NCI-H2196 (cell line): ENCODE measurements around the gene ZNF429.
"Not testable (repeated sequence)": the region's sequence is repeated elsewhere in the genome, so short reads cannot be mapped to it uniquely, and the experiment has no call there.

ENCODE experiments used
- DNase-seq: peaks from one replicate; lab custom pipeline; 2025; ENCODE audit not compliant: unreplicated experiment; lab: John Stamatoyannopoulos, UW

Gene ZNF429

GRCh38 chr19:21512609-21513008 lies 7.2 kb downstream of the ZNF429 start:
- DNase-seq, result not testable (repeated sequence)

DNA sequence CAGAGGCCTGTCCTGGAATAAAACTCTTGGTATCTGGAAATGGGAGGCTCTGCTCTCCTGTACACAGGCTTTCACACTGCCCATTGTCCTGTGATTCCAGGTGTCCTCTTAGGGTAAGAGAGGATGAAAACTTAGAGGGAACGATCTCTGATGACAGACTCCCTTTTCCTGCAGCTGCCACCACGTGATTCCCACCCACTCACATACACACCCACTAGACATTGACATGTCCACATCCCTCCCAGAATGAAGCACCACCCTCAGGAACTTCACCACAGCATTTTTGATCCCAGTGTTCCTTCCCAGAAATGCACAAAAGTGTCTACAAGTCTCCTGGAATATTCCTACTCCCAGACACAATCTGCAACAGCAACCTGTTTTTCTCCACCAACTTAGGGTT lies 8.2 kb downstream of the ZNF429 start:
- DNase-seq, result no peak

DNA sequence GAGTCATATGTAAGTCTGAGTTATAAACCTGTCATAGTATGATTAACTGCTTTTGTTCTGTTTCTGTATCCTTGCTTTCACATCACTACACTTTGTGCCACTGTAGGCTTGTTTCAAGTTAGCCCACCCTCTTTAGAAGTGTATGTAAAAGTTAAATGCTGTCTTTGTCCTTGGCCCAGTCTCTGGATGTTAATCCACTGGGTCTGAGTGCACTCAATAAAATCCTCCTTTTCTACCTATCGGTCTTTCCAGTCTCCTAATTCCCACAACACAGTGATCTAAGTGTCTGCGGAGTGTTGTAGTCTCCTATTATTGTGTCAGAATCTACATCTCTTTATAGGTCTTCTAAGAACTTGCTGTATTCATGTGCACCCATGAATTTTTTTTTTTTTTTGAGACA lies 14.1 kb downstream of the ZNF429 start:
- no peak for DNase-seq

GRCh38 chr19:21532904-21533303 lies 27.5 kb downstream of the ZNF429 start:
- no peak for DNase-seq

DNA sequence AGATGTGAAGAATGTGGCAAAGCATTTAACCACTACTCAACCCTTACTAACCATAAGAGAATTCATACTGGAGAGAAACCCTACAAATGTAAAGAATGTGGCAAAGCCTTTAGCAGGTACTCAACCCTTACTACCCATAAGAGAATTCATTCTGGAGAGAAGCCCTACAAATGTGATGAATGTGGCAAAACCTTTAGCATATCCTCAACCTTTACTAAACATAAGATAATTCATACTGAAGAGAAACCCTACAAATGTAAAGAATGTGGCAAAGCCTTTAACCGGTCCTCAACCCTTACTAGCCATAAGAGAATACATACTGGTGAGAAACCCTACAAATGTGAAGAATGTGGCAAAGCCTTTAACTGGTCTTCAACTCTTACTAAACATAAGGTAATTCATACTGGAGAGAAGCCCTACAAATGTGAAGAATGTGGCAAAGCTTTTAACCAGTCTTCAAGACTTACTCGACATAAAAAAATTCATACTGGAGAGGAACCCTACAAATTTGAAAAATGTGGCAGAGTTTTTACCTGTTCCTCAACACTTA lies 31.4 kb downstream of the ZNF429 start:
- DNase-seq, result not testable (repeated sequence)

- DNase-seq, result no peak
Observed at GRCh38 chr19:21559444-21559843, 54.0 kb downstream of the ZNF429 start.

- DNase-seq, result no peak
Observed at GRCh38 chr19:21564406-21564805, 59.0 kb downstream of the ZNF429 start.

- no peak for DNase-seq
Observed at GRCh38 chr19:21566073-21566472, 60.7 kb downstream of the ZNF429 start.

- not testable (repeated sequence) for DNase-seq
Observed at GRCh38 chr19:21567806-21568205, 62.4 kb downstream of the ZNF429 start.

DNA sequence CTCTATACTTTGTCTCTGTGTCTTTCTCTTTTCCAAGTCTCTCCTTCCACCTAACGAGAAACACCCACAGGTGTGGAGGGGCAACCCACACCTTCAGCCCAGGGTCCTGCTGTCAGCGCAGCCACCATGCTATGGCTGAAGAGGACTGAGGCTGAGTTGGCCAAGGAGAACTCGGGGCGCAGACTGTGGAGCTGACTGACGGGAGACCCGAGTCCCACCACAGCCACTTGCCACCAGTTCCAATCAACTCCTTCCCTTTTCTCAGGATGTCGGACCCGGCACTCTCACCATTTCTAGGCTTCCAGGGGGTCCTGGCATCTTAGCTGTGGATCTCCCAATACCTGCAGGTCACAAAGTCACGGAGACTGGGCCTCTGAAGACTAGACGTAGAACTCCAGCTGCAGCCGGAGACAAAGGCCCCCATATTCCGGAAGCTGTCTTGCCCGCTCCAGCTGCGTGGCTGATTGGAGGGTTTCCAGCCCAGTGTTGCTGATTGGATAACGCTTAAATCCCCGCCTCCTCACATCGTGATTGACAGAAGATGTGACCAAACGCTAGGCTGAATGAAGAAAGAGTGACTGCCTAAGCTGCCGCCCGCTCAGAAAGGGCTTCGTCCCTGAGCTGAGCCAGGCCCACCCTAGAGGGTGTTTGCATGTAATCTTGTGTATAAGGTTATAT lies 63.6 kb downstream of the ZNF429 start:
- DNase-seq, result peak; percentile 82

DNA sequence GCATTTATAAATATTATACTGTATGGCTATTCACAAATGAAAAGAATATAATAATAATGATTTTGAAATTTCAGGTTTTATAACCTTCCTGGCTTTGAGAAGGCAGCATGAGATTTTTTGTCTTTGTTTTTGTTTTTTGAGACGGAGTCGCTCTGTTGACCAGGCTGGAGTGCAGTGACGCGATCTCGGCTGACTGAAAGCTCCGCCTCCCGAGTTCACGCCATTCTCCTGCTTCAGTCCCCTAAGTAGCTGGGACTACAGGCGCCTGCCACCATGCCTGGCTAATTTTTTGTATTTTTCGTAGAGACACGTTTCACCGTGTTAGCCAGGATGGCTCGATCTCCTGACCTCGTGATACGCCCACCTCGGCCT lies 64.1 kb downstream of the ZNF429 start:
- DNase-seq, result no peak

DNA sequence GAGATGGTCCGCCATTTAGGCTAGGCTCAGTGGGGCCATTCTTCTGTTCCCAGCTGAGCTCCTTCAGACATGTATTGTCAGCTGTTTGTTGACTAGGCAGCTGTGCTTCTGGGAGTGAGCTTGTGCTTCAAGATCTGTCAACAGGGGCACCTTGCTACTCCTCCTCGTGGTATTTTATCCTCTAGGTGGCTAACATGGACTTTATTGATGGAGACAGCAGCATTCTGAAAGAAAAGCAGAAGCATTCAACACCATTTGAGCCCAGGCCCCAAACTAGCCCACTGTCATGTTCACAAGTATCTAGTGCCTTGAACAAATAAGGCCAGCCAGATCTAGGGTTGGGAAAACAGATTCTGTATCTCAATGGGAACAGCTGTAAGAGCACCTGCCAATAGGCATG lies 65.9 kb downstream of the ZNF429 start:
- no peak for DNase-seq

DNA sequence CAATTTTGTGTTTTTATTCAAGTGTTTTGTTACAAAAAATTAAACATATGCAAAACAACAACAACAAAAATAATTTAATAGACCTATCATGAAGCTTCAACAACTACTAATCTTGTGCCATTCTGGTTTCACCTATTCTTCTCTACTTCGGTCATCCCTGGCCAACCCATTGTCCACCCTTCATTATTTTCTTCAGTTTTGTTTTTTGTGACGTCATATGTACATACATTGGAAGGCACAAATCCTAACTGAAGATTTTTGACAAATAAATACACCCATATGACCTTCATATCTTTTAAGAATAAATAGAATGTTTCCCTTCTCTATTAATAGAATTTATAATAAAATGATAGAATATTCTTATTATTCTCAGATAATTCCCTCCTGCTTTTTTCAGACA lies 69.2 kb downstream of the ZNF429 start:
- no peak for DNase-seq

DNA sequence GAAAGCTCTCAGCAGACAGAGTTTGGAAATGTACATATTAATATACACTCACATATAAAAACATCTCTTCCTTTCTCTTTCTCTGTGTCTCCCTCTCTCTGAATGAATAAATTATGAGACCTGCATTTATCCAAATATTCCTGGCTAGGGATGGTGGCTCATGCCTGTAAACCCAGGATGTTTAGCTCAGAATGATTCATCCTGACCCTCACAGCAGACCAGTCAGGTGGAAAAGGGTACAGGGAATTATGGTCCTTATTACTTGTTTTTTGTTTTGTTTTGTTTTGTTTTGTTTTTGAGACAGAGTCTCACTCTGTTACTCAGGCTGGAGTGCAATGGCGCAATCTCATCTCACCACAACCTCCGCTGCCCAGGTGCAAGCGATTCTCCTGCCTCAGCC lies 71.1 kb downstream of the ZNF429 start:
- DNase-seq, result no peak

GRCh38 chr19:21580101-21580500 lies 74.7 kb downstream of the ZNF429 start:
- DNase-seq, result no peak

GRCh38 chr19:21580818-21581217 lies 75.4 kb downstream of the ZNF429 start:
- DNase-seq, result no peak

DNA sequence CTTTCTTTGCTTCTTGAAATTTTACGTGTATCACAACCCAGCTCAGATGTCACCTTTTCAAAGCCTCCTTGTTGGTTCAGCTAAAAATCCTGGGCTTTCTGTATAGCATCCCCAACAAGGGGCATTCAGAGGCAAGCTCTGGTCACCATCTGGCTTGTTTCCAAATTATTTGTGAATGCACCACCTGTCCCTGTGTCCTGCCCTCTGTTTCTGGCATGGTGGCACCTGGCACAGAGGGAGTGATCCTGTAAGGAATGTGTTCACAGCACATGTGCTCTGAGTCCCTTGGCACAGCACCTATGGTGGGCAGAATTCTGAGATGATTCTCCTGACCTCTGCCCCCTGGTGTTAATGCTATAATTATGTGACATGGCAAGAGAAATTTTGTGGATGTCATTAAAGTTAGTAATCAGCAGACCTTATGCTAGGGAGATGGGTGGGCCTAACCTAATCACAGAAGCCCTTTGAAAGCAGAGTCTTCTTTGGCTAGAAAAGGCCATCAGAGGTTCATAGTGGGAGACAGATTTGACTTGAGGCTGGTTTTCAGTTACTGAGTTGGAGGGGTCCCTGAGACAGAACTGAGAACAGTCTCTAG lies 76.3 kb downstream of the ZNF429 start:
- DNase-seq, result no peak

DNA sequence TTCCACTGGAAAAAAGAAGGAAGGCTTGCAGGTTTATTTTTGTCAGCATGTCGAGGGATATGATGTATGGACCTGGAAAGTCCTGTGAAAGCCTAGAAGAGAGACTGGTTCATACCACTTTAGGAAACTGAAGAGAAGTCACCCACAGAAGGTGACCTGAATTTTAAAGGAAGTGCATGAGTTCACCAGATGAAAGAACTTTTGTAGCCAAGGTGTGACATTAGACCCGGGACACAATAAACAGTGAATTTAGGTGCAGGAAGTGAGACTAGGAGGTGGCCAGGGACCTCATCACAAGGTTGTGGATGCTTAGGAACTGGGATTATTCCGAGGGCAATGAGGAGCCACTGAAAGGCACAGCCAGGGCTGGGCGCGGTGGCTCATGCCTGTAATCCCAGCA lies 79.1 kb downstream of the ZNF429 start:
- no peak for DNase-seq

DNA sequence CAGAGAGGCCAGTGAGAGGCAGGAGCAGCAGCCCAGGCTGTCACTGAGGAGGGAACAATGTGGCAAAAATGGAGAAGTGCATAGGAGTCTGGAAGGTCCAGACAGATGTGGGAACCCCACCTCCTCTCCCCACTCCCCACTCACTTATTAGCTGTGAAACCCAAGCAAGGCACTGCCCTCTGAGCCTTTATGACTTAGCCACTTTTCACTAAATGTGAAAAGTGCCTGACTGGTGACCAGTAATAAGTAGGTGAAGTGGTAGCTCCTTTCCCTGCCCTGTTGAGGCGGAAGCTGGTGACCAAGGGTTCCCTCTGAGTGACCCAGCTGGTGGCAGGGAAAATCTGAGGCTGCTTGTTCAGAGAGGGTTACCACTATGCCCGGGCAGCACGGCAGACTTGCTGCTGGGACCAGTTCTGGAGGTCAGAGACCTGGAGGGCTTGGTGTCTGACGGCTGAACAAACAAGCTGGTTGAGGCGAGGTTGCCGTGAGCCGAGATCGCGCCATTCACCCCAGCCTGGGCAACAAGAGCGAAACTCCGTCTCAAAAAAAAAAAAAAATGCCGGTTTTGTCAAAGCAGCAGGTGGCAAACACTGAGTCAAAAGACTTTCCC lies 80.0 kb downstream of the ZNF429 start:
- no peak for DNase-seq

DNA sequence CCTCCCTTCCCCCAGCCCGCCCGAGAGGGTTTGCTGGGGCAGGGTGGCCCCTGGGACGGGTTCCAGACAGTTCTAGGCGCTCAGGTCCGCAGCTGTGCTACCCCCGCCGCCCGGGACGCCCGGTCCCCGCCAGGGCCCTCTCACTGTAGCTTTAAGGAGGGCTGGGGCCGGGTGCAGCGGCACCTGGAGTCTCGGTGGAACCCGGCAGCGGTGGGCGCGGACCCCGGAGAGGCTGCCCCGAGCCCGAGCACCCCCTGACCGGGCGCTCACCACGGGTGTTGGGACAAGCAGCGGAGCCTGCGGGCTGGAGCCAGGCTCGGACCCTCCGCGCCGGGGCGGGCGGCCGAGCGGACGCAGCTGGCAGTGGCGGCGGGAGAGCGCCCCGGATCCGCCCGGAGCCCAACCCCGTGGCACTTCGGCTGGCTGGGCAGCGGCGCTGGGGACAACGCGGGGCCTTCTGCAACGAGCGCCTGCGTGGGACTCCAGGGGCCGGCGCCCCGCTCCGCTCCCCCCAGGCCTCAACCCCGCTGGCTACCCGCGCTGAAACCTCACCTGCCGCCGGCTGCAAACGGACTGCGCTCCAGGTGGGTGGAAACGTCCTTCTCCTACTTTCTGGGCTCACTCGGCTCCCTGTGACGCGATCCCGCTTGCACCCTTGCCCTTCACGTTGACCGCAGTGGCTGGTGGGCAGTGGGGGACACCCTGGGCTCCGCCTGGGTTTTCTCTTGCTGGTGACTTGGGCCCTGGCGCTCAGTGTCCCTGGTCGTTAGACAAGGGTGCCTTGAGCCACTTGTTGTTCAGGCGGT lies 81.1 kb downstream of the ZNF429 start:
- no peak for DNase-seq

DNA sequence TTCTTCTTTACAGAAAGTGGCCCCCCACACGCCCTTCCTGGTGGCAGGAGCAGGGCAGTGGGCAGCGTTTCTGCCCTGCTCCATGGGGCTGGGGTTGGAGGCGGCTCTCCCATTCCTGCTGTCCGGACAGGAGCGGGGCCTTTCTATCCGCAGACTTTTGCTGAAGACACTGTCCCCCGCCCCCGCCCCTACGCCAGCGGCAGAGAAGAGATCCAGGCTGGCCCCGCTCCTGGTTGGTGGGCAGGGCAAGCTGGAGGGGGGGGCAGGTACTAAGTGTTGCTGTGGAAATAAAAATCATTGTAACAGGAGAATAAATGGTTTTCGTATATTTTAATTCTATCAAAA lies 81.7 kb downstream of the ZNF429 start:
- no peak for DNase-seq

DNA sequence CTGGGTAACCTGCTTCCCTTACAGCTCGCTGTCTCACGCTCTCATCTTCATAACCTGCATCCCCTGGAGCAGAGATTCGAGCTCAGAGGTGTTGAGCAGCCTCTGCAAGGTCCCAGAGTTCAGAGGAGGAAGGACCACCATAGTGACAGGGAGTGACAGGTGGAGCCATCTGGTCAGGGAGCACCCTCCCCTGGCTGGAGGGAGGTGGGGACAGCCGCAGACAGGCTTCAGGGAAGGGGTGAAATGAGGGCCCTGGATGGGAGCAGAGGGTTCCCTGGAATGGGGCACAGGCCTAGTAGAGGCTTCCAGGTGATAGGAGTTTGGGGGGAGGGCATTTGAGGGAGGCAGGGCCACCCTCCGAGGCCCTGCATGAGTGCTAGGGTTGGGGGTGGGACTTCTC lies 82.1 kb downstream of the ZNF429 start:
- DNase-seq, result no peak
